Measurements from ENCODE around the gene OTULIN.

Gene OTULIN

GRCh38 chr5:14699807-14700400, 35.4 kb downstream of the OTULIN start:
- no peak for DNase-seq

- no peak for DNase-seq
These were observed 36.2 kb downstream of the OTULIN start for GRCh38 chr5:14700478-14701436.

- DNase-seq = no peak
These were observed 37.0 kb downstream of the OTULIN start for GRCh38 chr5:14701556-14701955.

- DNase-seq = no peak
These were observed 37.8 kb downstream of the OTULIN start for GRCh38 chr5:14702238-14702839.

GRCh38 chr5:14705556-14705955, 41.0 kb downstream of the OTULIN start:
- no peak for DNase-seq

GRCh38 chr5:14706615-14707021, 42.1 kb downstream of the OTULIN start:
- DNase-seq = peak; percentile 70

GRCh38 chr5:14707811-14708390, 43.4 kb downstream of the OTULIN start:
- DNase-seq = no peak

GRCh38 chr5:14708551-14708950, 44.0 kb downstream of the OTULIN start:
- no peak for DNase-seq

GRCh38 chr5:14710313-14710994, 45.9 kb downstream of the OTULIN start:
- DNase-seq = no peak

GRCh38 chr5:14712131-14712530, 47.6 kb downstream of the OTULIN start:
- DNase-seq = no peak

GRCh38 chr5:14712666-14713065, 48.1 kb downstream of the OTULIN start:
- DNase-seq = no peak

- no peak for DNase-seq
These were observed 49.2 kb downstream of the OTULIN start for GRCh38 chr5:14713476-14714390.

GRCh38 chr5:14714706-14715105, 50.2 kb downstream of the OTULIN start:
- DNase-seq = no peak

- DNase-seq = no peak
These were observed 51.0 kb downstream of the OTULIN start for GRCh38 chr5:14715481-14715880.

- no peak for DNase-seq
These were observed 52.5 kb downstream of the OTULIN start for GRCh38 chr5:14716755-14717752.

GRCh38 chr5:14718778-14719177, 54.3 kb downstream of the OTULIN start:
- no peak for DNase-seq

GRCh38 chr5:14720236-14720923, 55.9 kb downstream of the OTULIN start:
- peak; percentile 43 for DNase-seq

- peak; percentile 16 for DNase-seq
These were observed 57.6 kb downstream of the OTULIN start for GRCh38 chr5:14721990-14722656.

GRCh38 chr5:14722923-14723322, 58.4 kb downstream of the OTULIN start:
- no peak for DNase-seq
